Prostate gland (tissue), 2 donors: Measurements from ENCODE around the gene CXADR. TPM values are rescaled to one million over a fixed set of nuclear protein-coding genes. Genes with fewer than 3 reads are reported as not detected.
A peak's percentile ranks its signal among the peaks of the same experiment; 100 is the strongest.

ENCODE experiments used
- DNase-seq: peaks from one replicate; pipeline ENCODE4 v3.0.0-alpha.2; 2019; ENCODE audit warnings: low spot score
- H3K27ac ChIP-seq, 2 donors: fragments of 200-600 bp; sonication (generic); 2 replicates each; pipeline ENCODE4 v1.5.1; 2017 to 2019
- H3K27me3 ChIP-seq: fragments of 200-600 bp; sonication (generic); replicated peaks from 2 replicates; pipeline ENCODE4 v1.5.1; 2019; ENCODE audit not compliant: insufficient read depth
- H3K36me3 ChIP-seq, 2 donors: fragments of 200-600 bp; sonication (generic); 1 replicate in 1 of 2; 2 replicates in 1 of 2; pipeline versions ENCODE4 v1.5.1 to v1.8.1; 2017 to 2019
- H3K4me1 ChIP-seq: fragments of 200-600 bp; sonication (generic); replicated peaks from 2 replicates; pipeline ENCODE4 v1.5.1; 2019
- H3K4me3 ChIP-seq, 2 donors: fragments of 200-600 bp; sonication (generic); 2 replicates each; pipeline ENCODE4 v1.5.1; 2017 to 2019
- H3K9me3 ChIP-seq: fragments of 200-600 bp; sonication (generic); 2 replicates; pipeline ENCODE4 v1.5.1; 2017
- POLR2A ChIP-seq: fragments of 450-650 bp; IDR thresholded peaks from one replicate; pipeline ENCODE4 v1.6.1; 2016; ENCODE audit warnings: antibody characterized with exemption, mild to moderate bottlenecking
- POLR2AphosphoS5 ChIP-seq: sonication (generic); formaldehyde crosslinking; IDR thresholded peaks from one replicate; pipeline ENCODE4 v1.6.1; 2017; ENCODE audit warnings: antibody characterized with exemption
- WGBS: methylation state at CpG from one replicate; pipeline ENCODE4 v1.1.5; 2018; 5-methylcytosine and 5-hydroxymethylcytosine counted together
- intact Hi-C: fragments of 100-400 bp; cut with DNase I; formaldehyde crosslinking; loops from one replicate; pipeline ENCODE4 v1.14.2; 2022
- total RNA-seq, 2 donors: library from RNA; depleted of rRNA; stranded (reverse); fragments of >200 nt; gene quantifications; one replicate each; pipeline ENCODE4 v1.1.0, GENCODE V29; 2016
- TF ChIP-seq, protein P1 (sequence below), 4 experiments: fragments of 200-600 bp in 2 of 4; fragments of 450-650 bp in 2 of 4; sonication (generic) in 2 of 4; IDR thresholded peaks; 1 replicate in 3 of 4; 2 replicates in 1 of 4; pipeline ENCODE4 v1.5.1; 2016 to 2019; ENCODE audit warnings: antibody characterized with exemption in 4 of 4, mild to moderate bottlenecking in 2 of 4, moderate library complexity in 2 of 4

Gene CXADR
- total RNA-seq, 2 donors from 2014 or later: 93.0 to 127 TPM

DNA sequence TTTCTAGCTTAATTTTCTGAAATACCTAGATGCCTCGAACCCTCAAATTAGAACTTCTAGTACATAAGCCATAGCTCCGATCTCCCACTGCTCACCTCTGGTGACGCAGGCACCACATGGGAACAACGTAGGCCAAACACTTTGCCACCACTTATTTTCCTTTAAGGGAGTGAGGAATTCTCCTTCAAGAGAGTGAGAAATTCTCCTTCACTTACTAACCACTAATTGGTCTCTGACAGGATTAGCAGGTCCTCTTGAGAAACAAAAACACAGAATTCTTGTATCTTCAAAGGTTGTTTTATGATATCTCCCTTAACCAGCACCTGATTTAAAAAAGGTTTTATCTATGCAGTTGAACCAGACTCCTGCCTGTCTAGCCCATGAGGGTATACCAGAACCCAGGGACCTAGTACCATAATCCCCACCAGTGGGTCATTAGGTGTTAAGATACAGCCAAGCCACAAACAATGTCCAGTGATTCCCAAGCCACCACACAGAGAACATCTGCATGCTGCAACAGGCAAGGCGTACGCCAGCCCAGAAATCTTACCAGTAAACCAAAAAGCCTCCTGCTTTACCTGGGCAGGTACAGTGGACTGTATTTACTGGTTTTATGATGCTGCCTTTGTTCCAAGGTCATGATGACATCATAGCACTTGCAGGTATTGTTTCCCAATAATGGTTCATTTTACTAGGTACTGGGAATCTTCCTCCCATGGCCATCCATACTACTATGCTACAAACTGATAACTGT is 20.3 kb upstream of the CXADR start:
- H3K4me1 ChIP-seq: no peaks in the 10 kb centered on the region
- no peaks in the 10 kb centered on the region for H3K27me3 ChIP-seq
- H3K9me3 ChIP-seq: no peaks in the 10 kb centered on the region
- intact Hi-C loops: loop anchor here (10.0 kb wide), 1 partner anchor 62 kb away; no protein-coding TSS in a partner anchor
- WGBS: 83% methylated on average over 6 of the region's 6 CpGs
- H3K27ac ChIP-seq: no peak overlapping the region
- H3K36me3 ChIP-seq: no peaks in the 10 kb centered on the region
- peak; percentile 21 for DNase-seq
- no peak overlapping the region for H3K4me3 ChIP-seq
- TF ChIP-seq POLR2AphosphoS5 (no peak), POLR2A (no peak)
- TF ChIP-seq, protein P1, sequence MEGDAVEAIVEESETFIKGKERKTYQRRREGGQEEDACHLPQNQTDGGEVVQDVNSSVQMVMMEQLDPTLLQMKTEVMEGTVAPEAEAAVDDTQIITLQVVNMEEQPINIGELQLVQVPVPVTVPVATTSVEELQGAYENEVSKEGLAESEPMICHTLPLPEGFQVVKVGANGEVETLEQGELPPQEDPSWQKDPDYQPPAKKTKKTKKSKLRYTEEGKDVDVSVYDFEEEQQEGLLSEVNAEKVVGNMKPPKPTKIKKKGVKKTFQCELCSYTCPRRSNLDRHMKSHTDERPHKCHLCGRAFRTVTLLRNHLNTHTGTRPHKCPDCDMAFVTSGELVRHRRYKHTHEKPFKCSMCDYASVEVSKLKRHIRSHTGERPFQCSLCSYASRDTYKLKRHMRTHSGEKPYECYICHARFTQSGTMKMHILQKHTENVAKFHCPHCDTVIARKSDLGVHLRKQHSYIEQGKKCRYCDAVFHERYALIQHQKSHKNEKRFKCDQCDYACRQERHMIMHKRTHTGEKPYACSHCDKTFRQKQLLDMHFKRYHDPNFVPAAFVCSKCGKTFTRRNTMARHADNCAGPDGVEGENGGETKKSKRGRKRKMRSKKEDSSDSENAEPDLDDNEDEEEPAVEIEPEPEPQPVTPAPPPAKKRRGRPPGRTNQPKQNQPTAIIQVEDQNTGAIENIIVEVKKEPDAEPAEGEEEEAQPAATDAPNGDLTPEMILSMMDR (IDR thresholded peaks at IDR 0.05): no peak

DNA sequence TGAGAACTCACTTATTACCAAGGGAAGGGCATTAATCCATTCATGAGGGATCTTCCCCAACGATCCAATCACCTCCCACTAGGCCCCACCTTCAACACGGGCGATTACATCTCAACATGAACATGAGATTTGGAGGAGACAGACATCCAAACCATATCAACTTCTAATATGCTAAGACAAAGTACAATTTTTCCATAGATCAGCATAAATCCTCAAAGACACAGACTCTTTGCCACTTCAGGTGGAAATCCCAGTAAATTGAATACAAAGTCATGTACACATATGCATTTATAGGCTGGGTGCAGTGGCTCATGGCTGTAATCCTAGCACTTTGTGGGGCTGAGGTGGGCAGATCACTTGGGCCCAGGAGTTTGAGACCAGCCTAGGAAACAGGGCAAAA is 18.8 kb upstream of the CXADR start:
- intact Hi-C loops: loop anchor here (10.0 kb wide), 1 partner anchor 61 kb away; no protein-coding TSS in a partner anchor
- DNase-seq: no peak
- WGBS: 86% methylated on average over 3 of the region's 3 CpGs
- H3K27me3 ChIP-seq: no peaks in the 10 kb centered on the region
- no peaks in the 10 kb centered on the region for H3K9me3 ChIP-seq
- no peaks in the 10 kb centered on the region for H3K4me1 ChIP-seq
- TF ChIP-seq POLR2AphosphoS5 (no peak), POLR2A (no peak)
- TF ChIP-seq, protein P1 (IDR thresholded peaks at IDR 0.05): no peak
- no peak overlapping the region for H3K27ac ChIP-seq
- H3K36me3 ChIP-seq: no peaks in the 10 kb centered on the region
- no peak overlapping the region for H3K4me3 ChIP-seq

DNA sequence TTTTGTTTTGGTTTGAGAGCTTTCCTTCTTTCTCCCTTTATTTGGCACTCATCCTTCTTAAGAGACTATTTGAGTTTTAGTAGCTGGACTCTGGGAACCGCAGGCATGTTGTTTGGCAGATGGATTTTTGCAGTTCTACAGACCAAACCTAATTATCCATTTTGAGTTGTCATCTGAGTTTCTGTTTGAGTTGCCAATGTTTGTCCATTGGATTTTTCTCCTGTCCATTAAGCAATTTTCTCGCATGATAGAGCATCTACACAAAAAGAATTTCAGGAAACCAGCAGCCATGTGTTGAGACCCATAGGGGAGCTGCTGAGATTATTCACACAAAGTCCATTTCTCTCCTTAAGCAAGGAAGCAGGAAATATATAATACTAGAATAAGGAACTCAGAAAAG is 17.2 kb upstream of the CXADR start:
- TF ChIP-seq, protein P1 (IDR thresholded peaks at IDR 0.05): no peak
- TF ChIP-seq POLR2A: no peak
- no peak for TF ChIP-seq POLR2AphosphoS5
- no peak for DNase-seq
- H3K4me1 ChIP-seq: no peaks in the 10 kb centered on the region
- H3K36me3 ChIP-seq: no peaks in the 10 kb centered on the region
- no peaks in the 10 kb centered on the region for H3K27me3 ChIP-seq
- WGBS: 90% methylated on average over 2 of the region's 2 CpGs
- intact Hi-C loops: loop anchor here (10.0 kb wide), 1 partner anchor 59 kb away; no protein-coding TSS in a partner anchor
- no peak overlapping the region for H3K27ac ChIP-seq
- no peak overlapping the region for H3K4me3 ChIP-seq
- no peaks in the 10 kb centered on the region for H3K9me3 ChIP-seq

DNA sequence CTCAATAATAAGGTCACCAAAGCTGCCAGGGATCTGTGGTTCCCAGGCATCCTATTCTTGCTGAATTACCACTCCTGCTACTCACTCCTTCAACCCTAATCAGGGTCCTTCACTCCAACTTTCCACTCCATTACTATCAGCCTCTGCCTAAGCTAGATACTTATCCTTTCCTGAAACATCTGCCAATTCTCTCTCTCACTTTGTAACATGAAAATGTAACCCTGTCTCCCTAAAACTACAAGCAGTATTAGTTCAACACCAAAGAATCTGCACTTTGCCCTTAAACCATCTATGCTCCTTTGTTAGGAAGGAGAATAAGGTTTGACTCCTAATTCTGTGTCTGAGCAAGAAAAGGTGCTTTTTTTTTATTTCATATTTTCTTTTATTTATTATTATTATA is 15.5 kb upstream of the CXADR start:
- intact Hi-C loops: loop anchor here (10.0 kb wide), 1 partner anchor 57 kb away; no protein-coding TSS in a partner anchor
- TF ChIP-seq POLR2A (no peak), POLR2AphosphoS5 (no peak)
- TF ChIP-seq, protein P1 (IDR thresholded peaks at IDR 0.05): no peak
- DNase-seq: no peak

DNA sequence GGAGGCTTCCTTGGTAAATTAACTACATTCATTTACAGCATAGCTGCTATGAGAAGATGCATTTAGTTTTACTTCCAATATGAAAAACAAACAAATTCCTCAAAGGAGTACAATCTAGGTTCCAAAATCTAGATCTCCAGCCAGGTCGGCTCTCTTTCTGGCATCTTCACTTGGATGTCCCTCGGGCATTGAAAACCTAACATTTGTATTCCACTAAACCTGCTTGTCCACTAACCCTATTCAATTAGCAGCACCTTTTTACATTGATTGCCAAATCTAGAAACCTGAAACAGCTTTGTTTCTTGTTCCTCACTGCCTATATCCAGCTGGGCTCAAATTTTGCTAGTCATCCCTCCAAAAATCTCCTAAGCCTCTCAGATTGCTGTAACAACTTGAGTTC is 14.3 kb upstream of the CXADR start:
- WGBS: 36% methylated on average over 2 of the region's 2 CpGs
- TF ChIP-seq, protein P1 (IDR thresholded peaks at IDR 0.05): no peak
- no peak for TF ChIP-seq POLR2A
- TF ChIP-seq POLR2AphosphoS5: peak; percentile 34
- Histone ChIP-seq H3K4me3 (no peak overlapping the region), H3K36me3 (no peaks in the 10 kb centered on the region), H3K27ac (peak overlapping the region in 1 of 2 donors; percentile 20), H3K9me3 (no peaks in the 10 kb centered on the region), H3K4me1 (no peaks in the 10 kb centered on the region), H3K27me3 (no peaks in the 10 kb centered on the region)
- intact Hi-C loops: loop anchor here (10.0 kb wide), 1 partner anchor 56 kb away; no protein-coding TSS in a partner anchor
- DNase-seq: peak; percentile 14

More for the DNA sequence above, 15.5 kb upstream of the CXADR start:
- Histone ChIP-seq H3K36me3 (no peaks in the 10 kb centered on the region), H3K4me1 (no peaks in the 10 kb centered on the region), H3K27me3 (no peaks in the 10 kb centered on the region), H3K4me3 (no peak overlapping the region), H3K9me3 (no peaks in the 10 kb centered on the region), H3K27ac (no peak overlapping the region)
